GM18519 (cell line): Measurements from ENCODE around the gene IQCM.

Experiments
- ATAC-seq: cut with Tn5 transposase; IDR thresholded peaks from one replicate; pipeline ENCODE4 v1.9.1; 2021; ENCODE audit warnings: mild to moderate bottlenecking, moderate library complexity; ENCODE audit not compliant: unreplicated experiment, low FRiP score

Gene IQCM

GRCh38 chr4:149328161-149328560 is 487.5 kb downstream of the IQCM start:
- no peak for ATAC-seq

GRCh38 chr4:149322203-149322602 is 493.4 kb downstream of the IQCM start:
- no peak for ATAC-seq

GRCh38 chr4:149321438-149321837 is 494.2 kb downstream of the IQCM start:
- no peak for ATAC-seq

- no peak for ATAC-seq
These were observed 504.6 kb downstream of the IQCM start for GRCh38 chr4:149311076-149311475.

- ATAC-seq, result no peak
These were observed 509.1 kb downstream of the IQCM start for GRCh38 chr4:149306537-149306936.
